Measurements from ENCODE around the gene NDUFB3.
"Not testable (repeated sequence)": the region's sequence is repeated elsewhere in the genome, so short reads cannot be mapped to it uniquely, and the experiment has no call there.

The NDUFB3 gene

GRCh38 chr2:201071479-201072200 is at the start of gene NDUFB3, which contains the start of gene HYCC2:
Gene NDUFB3, plus strand, starts transcription at chr2:201072001. Its CDS starts 6,882 bp downstream, at chr2:201078883.
Gene HYCC2, minus strand, starts transcription at chr2:201071671. Its CDS starts 47,662 bp downstream, at chr2:201024009.
- peak within 1 kb of the TSS; percentile 95 for H3K4me3 ChIP-seq (ENCODE audit: low read length)
- peak; percentile 21; the same call in 1 of the 2 replicates for TF ChIP-seq CTCF (conservative IDR thresholded peaks at IDR 0.05; ENCODE audit: low read length)
- DNase-seq (ENCODE audit: low read depth): peak; percentile 90

GRCh38 chr2:201024518-201024917 is 47.3 kb upstream of the NDUFB3 start:
- TF ChIP-seq CTCF (conservative IDR thresholded peaks at IDR 0.05; ENCODE audit: low read length): no peak
- no peak for DNase-seq (ENCODE audit: low read depth)
- H3K4me3 ChIP-seq (ENCODE audit: low read length): no peak overlapping the region

GRCh38 chr2:201034355-201034754 is 37.4 kb upstream of the NDUFB3 start:
- DNase-seq (ENCODE audit: low read depth); H3K4me3 ChIP-seq (ENCODE audit: low read length): not testable (repeated sequence)

GRCh38 chr2:201038361-201038760 is 33.4 kb upstream of the NDUFB3 start:
- not testable (repeated sequence) for H3K4me3 ChIP-seq (ENCODE audit: low read length); DNase-seq (ENCODE audit: low read depth)

- H3K4me3 ChIP-seq (ENCODE audit: low read length): no peak overlapping the region
- TF ChIP-seq CTCF (conservative IDR thresholded peaks at IDR 0.05; ENCODE audit: low read length): no peak
- DNase-seq (ENCODE audit: low read depth): no peak
Observed at GRCh38 chr2:201038855-201039254, 32.9 kb upstream of the NDUFB3 start.

- no peak for TF ChIP-seq CTCF (conservative IDR thresholded peaks at IDR 0.05; ENCODE audit: low read length)
- no peak overlapping the region for H3K4me3 ChIP-seq (ENCODE audit: low read length)
Observed at GRCh38 chr2:201040867-201041628, 30.8 kb upstream of the NDUFB3 start.

GRCh38 chr2:201042451-201042850 is 29.4 kb upstream of the NDUFB3 start:
- not testable (repeated sequence) for H3K4me3 ChIP-seq (ENCODE audit: low read length); DNase-seq (ENCODE audit: low read depth)

More at GRCh38 chr2:201040867-201041628, 30.8 kb upstream of the NDUFB3 start:
- DNase-seq (ENCODE audit: low read depth): no peak

- not testable (repeated sequence) for DNase-seq (ENCODE audit: low read depth); H3K4me3 ChIP-seq (ENCODE audit: low read length)
Observed at GRCh38 chr2:201043050-201043449, 28.8 kb upstream of the NDUFB3 start.

- DNase-seq (ENCODE audit: low read depth): no peak
- no peak for TF ChIP-seq CTCF (conservative IDR thresholded peaks at IDR 0.05; ENCODE audit: low read length)
- no peak overlapping the region for H3K4me3 ChIP-seq (ENCODE audit: low read length)
Observed at GRCh38 chr2:201046881-201047280, 24.9 kb upstream of the NDUFB3 start.

Measured in AG10803 (cell line).